Duodenal mucosa (tissue), 2 donors: ENCODE measurements around the gene PRXL2B.

ENCODE experiments used
- H3K27ac ChIP-seq: one replicate; pipeline ENCODE4 v1.7.0; 2013; ENCODE audit warnings: low read depth, low read length
- H3K27me3 ChIP-seq, 2 donors: one replicate each; pipeline ENCODE4 v1.7.0; 2013; ENCODE audit warnings: low read length in 2 of 2, control low read depth in 1 of 2; ENCODE audit not compliant: insufficient read depth in 2 of 2, control insufficient read depth in 1 of 2
- H3K36me3 ChIP-seq, 2 donors: one replicate each; pipeline ENCODE4 v1.7.0; 2013; ENCODE audit warnings: low read length in 2 of 2, control low read depth in 1 of 2; ENCODE audit not compliant: insufficient read depth in 2 of 2, control insufficient read depth in 1 of 2
- H3K4me1 ChIP-seq, 2 donors: one replicate each; pipeline ENCODE4 v1.7.0; 2013; ENCODE audit warnings: low read length in 2 of 2, control low read depth in 1 of 2; ENCODE audit not compliant: insufficient read depth in 2 of 2, control insufficient read depth in 1 of 2
- H3K4me3 ChIP-seq, 2 donors: one replicate each; pipeline ENCODE4 v1.7.0; 2013; ENCODE audit warnings: low read length in 2 of 2, low read depth in 1 of 2
- H3K9ac ChIP-seq, 2 donors: one replicate each; pipeline ENCODE4 v1.7.0; 2013; ENCODE audit warnings: low read length in 2 of 2, low read depth in 1 of 2
- H3K9me3 ChIP-seq, 2 donors: one replicate each; pipeline ENCODE4 v1.7.0; 2013; ENCODE audit warnings: low read length in 2 of 2, control low read depth in 1 of 2; ENCODE audit not compliant: control insufficient read depth in 1 of 2

PRXL2B gene

DNA sequence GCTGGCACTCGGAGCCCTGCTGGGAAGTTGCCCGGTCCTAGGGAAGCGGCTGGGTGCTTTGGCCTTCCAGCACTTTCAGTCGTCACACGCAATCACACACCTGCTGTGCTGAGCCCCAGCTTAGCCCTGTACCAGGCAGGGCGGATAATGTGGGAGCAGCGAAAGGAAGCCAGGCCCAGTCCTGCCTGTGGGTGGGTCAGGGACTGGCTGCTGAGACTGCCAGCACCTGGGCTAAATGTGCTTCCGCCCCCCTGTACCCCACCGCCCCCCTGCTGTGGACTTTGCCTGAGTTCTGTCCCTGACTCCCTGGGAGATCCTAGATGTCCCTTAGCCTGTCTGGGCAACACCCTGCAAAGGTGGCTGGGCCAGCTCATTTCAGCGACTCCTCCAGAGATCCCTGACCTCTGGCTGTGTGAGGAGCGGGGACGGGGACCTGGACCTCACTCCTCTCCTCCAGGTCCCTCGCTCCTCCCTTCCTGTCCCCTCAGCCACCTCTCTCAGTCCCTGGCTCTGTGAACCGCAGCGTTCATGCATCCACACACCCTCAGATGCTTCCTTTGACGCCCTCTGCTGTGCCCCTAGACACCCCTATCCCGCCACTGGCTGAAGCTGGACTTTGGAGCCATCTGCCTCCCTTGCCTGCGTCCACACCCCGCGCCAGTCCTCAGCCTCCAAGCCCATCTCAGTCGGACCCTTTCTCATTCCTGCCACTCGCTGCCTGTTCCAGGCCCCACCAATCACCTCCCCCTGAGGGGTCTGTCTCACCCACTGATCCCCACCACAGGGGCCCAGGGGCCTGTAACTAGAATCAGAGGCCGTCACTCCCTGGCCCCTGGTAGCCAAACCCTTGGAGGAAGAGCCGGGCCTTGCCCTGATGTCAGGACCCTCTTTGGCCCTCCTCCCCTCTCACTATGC lies 44.8 kb downstream of the PRXL2B start:
- H3K9ac ChIP-seq = peak overlapping the region in 1 of 2 donors; percentile 48
- peaks cover 27 to 33% of the 10 kb centered on the region in 2 donors for H3K27me3 ChIP-seq
- H3K9me3 ChIP-seq = peaks cover 0 to 2% of the 10 kb centered on the region in 2 donors
- no peaks in the 10 kb centered on the region for H3K36me3 ChIP-seq
- H3K4me3 ChIP-seq = peak overlapping the region; percentile 4 to 21
- H3K27ac ChIP-seq = no peak overlapping the region
- peaks cover 20 to 28% of the 10 kb centered on the region in 2 donors for H3K4me1 ChIP-seq

DNA sequence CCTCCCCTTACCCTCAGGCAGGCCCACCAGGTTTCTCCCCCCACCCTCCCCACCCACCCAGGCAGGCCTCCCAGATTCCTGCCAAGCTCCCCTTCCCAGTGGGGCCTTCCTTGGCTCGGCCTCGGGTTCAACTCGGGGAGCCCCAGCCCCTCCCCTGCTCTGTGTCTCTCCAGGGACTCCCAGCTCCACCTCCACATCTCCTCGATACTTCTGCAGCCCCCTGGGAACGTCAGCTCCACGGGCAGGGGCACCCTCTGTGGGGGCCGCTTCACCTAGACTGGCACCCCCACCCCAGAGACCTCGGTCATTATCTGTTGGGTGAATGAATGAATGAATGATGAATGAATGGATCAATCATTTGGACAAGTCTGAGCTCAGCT lies 45.5 kb downstream of the PRXL2B start:
- peaks cover 20 to 28% of the 10 kb centered on the region in 2 donors for H3K4me1 ChIP-seq
- H3K9ac ChIP-seq = peak overlapping the region; percentile 39 to 48
- H3K27me3 ChIP-seq = peaks cover 23 to 26% of the 10 kb centered on the region in 2 donors
- no peak overlapping the region for H3K27ac ChIP-seq
- peaks cover 4 to 9% of the 10 kb centered on the region in 2 donors for H3K9me3 ChIP-seq
- peak overlapping the region; percentile 4 to 21 for H3K4me3 ChIP-seq
- no peaks in the 10 kb centered on the region for H3K36me3 ChIP-seq

DNA sequence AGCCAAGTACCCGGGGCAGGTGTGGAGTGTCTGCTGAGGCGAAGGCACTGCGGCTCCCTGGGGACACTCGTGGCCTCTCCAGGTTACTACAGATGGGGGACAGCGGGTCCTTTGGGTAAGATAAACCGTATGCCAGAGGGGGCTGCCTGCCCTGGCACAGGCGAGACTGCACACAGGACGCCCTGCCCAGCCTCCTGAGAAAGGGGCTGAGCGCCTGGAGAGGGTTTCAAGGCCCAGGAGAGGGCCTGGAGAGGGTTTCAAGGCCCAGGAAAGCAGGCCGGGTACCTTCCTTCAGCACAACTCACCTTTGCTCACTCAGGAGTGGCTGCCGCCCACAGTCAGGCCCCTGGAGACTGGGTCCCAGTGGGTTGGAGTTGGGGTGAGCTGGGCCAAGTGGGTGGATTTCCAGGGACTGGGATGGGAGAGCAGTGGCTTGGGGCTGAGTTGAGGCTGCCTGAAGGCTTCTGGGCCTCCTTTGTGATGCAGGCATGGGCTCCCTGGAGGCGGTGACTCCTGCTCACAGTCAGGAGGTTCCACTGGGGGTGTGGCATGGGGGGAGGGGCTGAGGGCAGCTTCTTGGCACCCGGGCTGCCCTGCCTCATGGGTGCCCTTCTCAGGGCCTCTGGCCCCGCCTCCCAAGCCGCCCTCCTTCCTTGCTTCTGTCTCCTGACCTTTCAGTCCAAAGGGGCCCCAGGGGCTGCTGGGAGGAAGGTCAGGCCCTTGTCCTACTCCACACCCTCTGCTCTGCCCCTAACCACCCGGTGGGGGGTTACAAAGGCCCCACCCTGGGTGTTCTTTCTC lies 46.2 kb downstream of the PRXL2B start, which contains the start of gene MMEL1:
Gene MMEL1 (minus strand): TSS at position 456 of the 801 bp plus-strand sequence. CDS start 3,532 bp downstream, outside the sequence.
- Histone ChIP-seq H3K9ac (peak within 1 kb of the TSS; percentile 39 to 48), H3K36me3 (no peaks in the 10 kb centered on the region), H3K4me1 (peaks cover 20 to 28% of the 10 kb centered on the region in 2 donors), H3K9me3 (peaks cover 6 to 9% of the 10 kb centered on the region in 2 donors), H3K27me3 (peaks cover 17 to 24% of the 10 kb centered on the region in 2 donors), H3K27ac (peak within 1 kb of the TSS; percentile 62), H3K4me3 (peak within 1 kb of the TSS; percentile 13 to 21)

DNA sequence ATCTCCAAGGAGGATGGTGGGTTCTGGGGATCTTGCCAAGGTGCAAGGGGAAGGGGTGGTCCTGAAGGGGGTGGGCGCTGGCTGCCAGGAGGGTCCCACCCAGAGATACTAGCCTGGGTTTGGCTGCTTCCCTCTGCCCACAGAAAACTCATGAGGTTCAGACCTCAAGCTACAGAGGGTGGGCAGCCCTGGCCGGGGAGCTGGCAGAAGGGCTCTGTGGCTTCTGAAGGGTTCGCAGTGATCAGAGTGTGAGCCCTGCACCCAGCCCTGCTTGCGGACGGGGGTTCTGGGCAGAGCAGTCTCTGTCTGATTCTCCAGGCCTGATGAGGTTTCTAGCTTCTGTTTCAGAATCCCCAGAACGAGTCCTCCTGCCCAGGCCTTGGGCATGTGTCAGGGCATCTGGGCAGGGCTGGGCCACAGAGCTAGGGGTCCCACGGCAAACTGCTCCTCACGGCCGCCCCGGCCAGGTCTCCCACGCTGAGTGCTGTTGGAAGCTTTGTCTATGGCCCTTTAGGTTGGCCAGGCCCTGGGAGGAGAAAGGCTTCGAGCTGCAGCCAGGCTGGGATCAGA lies 46.9 kb downstream of the PRXL2B start:
- Histone ChIP-seq H3K27me3 (peaks cover 10 to 20% of the 10 kb centered on the region in 2 donors), H3K36me3 (no peaks in the 10 kb centered on the region), H3K9ac (no peak overlapping the region)

DNA sequence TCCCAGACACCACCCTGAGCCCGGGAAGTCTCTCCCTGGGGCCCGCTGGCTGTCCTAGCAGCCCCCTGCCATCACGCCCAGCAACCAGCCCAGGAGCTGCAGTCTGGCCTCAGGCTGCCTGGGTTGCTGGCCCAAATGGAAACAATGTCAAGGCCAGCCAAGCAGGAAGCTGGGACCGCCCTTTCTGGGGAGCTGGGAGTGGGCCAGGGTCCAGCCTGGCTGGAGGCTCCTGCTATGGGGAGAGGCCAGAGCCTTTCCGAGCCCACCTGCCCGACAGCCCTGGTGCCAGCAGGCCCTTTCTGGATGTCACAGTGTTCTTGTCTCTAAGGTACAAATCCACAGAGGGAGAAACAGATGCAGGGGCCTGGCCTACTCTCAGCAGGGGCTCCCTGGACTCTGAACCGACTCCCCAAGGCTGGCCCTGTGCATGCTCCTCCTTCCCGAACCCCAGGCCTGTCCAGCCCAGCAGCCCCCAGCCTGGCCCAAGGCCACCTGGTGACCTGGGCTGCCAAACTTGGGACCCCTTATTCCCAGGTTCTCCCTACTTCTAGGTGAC lies 47.4 kb downstream of the PRXL2B start:
- H3K4me3 ChIP-seq = no peak overlapping the region
- H3K27ac ChIP-seq = no peak overlapping the region
- peaks cover 9 to 23% of the 10 kb centered on the region in 2 donors for H3K27me3 ChIP-seq
- H3K9ac ChIP-seq = no peak overlapping the region
- peaks cover 6 to 9% of the 10 kb centered on the region in 2 donors for H3K9me3 ChIP-seq
- H3K36me3 ChIP-seq = no peaks in the 10 kb centered on the region
- peaks cover 20 to 28% of the 10 kb centered on the region in 2 donors for H3K4me1 ChIP-seq

More for the DNA sequence above, 46.9 kb downstream of the PRXL2B start:
- H3K4me1 ChIP-seq = peaks cover 20 to 28% of the 10 kb centered on the region in 2 donors
- H3K4me3 ChIP-seq = no peak overlapping the region
- peak overlapping the region; percentile 20 for H3K27ac ChIP-seq
- H3K9me3 ChIP-seq = peaks cover 6 to 9% of the 10 kb centered on the region in 2 donors

DNA sequence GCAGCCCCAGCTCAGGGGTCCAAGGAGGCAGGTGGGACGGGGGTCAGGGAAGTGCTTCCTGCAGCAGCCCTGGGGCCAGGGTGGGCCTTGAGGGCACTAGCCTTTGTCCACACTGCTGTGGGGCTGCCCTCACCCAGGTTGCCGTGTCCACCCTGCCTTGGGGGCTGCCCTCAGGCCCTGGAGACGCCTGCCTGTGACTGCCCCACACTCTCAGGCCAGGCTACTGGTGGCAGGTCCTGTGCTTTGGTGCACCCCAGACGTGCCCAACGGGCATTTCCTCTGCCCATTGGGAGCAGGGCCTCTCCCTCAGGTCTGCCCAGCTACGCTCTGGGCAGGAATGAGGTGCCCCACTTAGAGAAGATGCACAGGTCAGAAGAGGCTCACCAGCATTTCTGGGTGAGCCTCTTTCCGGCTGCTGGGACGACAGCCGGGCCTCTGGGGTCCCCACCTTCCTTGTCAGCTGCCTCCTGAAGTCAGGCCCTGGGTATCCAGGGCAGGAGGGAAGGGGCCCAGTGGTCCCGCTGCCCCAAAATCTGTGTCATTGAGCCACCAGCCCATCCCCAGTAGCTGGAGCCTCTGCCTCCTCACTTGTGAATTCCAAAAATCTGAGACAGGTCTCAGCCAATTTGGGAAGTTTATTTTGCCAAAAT lies 48.9 kb downstream of the PRXL2B start:
- no peak overlapping the region for H3K4me3 ChIP-seq
- H3K9me3 ChIP-seq = peaks cover 6 to 9% of the 10 kb centered on the region in 2 donors
- no peak overlapping the region for H3K27ac ChIP-seq
- no peaks in the 10 kb centered on the region for H3K36me3 ChIP-seq
- H3K4me1 ChIP-seq = peaks cover 20 to 30% of the 10 kb centered on the region in 2 donors
- H3K27me3 ChIP-seq = peaks cover 0 to 17% of the 10 kb centered on the region in 2 donors
- H3K9ac ChIP-seq = no peak overlapping the region

DNA sequence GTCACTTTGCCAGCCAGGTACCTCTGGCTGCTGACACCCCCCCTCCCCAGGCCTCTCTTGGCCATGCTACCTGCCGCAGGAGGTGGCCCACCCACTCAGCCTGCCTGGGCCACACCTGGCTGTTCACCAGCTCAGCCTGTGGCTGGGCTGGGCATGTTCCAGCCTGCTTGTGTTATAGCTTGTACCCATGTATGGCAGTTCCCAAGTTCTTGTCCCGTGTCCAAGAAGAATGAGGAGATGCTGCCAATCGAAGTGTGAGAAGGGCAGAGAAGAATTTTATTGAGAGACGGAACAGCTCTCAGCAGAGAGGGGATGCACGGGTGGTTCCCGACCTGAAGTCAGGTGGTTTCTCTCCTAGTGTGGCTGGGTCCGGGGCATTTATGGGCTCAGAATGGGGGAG lies 50.2 kb downstream of the PRXL2B start:
- Histone ChIP-seq H3K4me1 (peaks cover 11 to 24% of the 10 kb centered on the region in 2 donors), H3K27ac (no peak overlapping the region), H3K9me3 (peaks cover 6 to 9% of the 10 kb centered on the region in 2 donors), H3K9ac (no peak overlapping the region), H3K27me3 (peaks cover 0 to 16% of the 10 kb centered on the region in 2 donors), H3K36me3 (no peaks in the 10 kb centered on the region), H3K4me3 (no peak overlapping the region)

DNA sequence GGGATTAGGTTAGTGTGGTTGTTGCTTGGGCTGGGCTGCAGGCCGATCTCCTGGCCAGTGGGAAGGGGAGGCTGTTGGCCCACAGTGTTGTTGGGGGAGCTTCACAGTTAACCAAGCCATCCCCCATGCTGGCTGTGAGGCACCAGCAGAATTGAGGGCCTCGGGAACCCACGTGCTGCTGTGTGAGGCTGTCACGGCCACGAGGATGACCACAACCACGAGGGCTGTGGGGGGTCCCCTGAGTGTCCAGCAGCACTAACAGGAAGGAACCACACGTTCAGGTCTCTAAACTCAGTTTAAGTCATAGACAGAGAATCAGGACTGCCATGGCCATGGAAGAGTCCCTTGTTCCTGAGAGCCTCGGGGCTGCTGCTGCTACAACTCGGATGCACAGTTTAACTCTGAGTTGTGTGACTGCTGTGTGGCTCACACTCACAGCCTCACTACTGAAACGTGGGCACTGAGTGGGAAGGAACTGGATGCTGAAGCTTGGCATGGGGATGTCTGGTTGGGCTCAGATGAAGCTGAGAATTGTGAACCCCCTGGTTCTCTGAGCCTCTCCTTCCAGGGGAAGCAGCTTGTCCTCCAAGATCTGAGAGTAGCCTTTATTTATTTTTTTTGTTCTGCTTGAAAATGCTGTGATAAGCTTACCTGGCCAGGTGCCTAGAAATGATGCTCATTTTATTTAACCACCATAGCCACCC lies 51.0 kb downstream of the PRXL2B start:
- Histone ChIP-seq H3K9ac (no peak overlapping the region), H3K27me3 (peaks cover 0 to 16% of the 10 kb centered on the region in 2 donors), H3K27ac (no peak overlapping the region), H3K4me1 (peaks cover 13 to 25% of the 10 kb centered on the region in 2 donors), H3K4me3 (no peak overlapping the region), H3K36me3 (no peaks in the 10 kb centered on the region), H3K9me3 (peaks cover 6 to 9% of the 10 kb centered on the region in 2 donors)
